ENCODE results near the gene INSRR.
A peak's percentile ranks its signal among the peaks of the same experiment; 100 is the strongest.

The INSRR gene

DNA sequence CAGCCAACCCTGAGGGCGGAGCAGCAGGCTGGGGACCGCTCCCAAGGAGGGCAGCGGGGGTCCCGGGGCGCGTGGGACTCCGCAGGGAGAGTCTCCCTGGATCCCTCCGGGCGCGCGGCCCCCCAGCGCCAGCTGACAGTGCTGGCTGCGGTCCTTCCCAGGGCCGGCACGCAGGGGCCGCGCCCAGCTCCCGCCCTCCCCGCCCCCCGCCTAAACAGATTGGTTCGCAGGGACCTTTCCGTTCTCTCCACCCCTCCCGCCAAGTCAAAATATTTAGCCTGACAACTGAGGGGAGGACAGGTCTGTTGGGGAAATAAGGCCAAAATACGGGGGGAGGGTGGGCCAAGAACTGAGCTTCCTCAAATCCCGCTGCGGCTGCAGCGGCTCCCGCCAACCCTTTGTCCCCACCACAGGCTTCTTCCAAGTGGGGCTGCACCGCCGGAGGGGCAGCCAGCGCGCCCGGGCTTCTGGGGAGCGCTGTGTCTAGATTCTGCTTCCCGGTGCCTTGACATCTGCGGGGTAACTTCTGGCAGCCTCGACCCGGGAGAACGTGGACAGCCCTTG is at the start of gene INSRR:
INSRR (minus strand) TSS at position 159 of the 564 bp plus-strand sequence. CDS start 496 bp downstream, outside the sequence.
- peak; percentile 17 for DNase-seq (ENCODE audit: low spot score)

DNA sequence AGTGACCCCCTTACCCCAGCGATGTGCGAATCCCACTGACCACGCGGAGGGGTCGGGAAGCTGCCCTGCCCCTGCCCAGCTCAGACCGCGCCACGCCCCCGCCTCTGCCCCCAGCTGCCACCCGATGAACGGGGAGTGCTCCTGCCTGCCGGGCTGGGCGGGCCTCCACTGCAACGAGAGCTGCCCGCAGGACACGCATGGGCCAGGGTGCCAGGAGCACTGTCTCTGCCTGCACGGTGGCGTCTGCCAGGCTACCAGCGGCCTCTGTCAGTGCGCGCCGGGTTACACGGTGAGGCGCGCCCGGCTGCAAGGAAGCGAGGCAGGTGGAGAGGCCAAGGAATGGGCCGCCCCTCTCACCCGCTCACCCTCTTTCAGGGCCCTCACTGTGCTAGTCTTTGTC is 49.6 kb upstream of the INSRR start:
- no peak for DNase-seq (ENCODE audit: low spot score)

DNA sequence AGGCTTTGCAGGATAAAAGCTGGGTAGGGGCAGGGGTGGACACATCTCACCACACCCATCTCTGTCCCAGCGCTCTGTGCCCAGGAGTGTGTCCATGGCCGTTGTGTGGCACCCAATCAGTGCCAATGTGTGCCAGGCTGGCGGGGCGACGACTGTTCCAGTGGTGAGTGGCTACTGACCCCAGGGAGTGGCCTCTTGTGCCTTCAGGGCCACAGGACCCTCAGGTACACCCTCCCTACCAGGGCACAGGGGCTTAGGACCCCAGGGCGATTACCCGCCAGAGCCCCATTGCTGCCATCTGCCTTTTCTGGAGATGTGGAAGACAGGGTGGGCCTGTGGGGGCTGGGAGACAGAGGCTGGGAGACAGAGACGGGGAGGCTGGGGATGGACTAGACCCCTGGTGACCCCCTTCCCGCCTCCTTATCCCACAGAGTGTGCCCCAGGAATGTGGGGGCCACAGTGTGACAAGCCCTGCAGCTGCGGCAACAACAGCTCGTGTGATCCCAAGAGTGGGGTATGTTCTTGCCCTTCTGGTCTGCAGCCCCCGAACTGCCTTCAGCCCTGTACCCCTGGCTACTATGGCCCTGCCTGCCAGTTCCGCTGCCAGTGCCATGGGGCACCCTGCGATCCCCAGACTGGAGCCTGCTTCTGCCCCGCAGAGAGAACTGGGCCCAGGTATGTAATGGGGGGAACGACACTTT is 47.4 kb upstream of the INSRR start:
- no peak for DNase-seq (ENCODE audit: low spot score)

DNA sequence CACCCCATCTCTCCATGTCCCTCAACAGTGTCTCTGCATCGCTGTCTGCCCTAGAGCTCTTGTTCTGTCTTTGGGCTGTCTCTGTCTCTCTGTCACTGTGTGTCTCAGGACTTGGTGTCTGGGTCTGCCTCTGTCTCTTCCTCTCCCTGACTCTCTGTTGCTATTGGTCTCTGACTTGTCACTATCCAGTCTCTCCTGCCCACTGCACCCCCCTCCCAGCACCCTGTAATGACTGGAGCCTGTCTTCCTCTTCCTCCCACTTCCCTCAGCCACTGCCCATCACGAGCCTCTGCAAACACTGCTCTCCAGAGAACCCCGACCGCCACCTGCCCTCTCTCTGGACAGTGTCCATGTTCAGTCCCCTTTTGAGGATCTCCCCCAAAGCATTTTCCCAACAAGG is 46.7 kb upstream of the INSRR start:
- DNase-seq (ENCODE audit: low spot score), result no peak

DNA sequence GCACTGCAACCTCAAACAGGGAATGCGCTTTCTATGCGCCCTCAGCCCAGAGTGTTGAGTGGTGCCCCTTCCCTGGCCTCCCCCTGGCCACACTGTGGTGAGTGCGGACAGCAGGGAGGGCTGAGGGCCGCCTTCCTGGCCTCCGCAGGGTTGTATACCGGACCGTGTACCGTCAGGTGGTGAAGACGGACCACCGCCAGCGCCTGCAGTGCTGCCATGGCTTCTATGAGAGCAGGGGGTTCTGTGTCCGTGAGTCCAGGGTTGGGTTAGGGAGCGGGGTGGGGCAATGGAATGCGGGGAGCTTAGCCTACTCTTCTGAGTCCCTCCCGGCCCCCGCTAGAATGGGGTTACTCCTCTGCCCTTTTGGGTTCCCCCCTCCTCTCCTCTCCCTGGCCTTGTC is 46.3 kb upstream of the INSRR start:
- DNase-seq (ENCODE audit: low spot score), result no peak

DNA sequence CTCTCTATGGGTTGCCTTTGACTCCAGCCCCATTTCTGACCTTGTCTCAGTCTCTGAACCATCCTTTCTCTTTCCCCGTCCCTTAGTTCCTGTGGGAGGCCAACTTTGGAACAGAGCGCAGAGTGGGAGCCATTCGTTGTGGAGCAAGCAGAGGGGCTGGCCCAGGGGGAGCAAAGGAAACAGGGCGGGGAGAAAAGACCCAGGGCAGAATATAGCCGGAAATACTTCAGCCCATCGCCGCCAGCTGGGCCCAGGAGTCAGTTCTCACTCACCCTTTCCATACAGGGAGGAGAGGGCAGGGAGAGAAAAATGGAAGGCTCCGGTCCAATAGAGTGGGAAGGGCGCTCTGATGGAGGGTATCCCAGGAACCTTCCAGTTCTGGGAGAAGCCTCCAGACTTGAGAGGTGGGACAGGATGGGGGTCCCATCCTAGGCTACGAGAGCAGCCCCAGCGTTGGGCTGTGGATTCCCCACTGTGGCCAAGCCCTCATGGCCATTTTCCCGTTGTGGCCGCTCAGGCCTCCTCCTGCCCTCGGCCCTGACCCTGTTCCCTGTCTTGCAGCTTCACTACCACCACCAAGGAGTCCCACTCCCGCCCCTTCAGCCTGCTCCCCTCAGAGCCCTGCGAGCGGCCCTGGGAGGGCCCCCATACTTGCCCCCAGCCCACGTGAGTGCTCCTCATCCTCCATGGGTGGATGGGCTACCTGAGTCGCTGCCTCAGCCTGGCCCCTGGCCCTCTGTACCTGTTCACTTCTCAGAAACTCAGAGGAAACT is 45.5 kb upstream of the INSRR start:
- no peak for DNase-seq (ENCODE audit: low spot score)

DNA sequence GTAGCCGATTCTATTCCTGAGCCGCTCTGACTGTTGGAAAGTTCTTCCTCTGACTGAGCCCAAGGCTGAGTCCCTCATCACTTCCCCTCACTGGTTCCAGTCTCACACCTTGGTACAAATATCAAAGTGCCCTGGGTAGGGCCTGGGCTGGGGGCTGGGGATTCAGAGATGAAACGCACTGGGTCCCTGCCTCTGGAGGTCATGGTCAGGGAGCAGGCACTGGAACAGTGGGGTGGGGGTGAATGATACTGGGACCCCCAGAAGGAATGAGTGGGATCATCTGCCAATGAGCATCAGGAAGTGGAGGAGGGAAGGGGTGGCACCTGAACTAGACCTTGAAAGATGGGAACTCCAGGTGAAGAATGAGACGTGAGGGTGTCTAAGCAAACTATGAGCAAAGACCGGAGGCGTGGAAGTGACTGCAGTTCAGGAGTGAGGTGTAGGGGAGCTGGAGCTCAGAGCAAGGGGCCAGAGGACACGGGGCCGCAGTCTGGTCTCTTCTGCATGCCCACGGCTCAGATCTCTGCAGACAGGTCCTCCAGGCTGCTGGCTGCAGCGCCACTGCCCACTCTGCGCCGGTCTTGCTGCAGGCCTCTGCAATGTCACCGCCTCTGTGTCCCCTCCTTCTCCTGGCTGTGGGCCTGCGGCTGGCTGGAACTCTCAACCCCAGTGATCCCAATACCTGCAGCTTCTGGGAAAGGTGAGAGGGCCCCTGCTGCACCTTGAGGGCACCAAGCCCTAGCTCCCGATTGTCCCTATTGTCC is 44.6 kb upstream of the INSRR start:
- no peak for DNase-seq (ENCODE audit: low spot score)

DNA sequence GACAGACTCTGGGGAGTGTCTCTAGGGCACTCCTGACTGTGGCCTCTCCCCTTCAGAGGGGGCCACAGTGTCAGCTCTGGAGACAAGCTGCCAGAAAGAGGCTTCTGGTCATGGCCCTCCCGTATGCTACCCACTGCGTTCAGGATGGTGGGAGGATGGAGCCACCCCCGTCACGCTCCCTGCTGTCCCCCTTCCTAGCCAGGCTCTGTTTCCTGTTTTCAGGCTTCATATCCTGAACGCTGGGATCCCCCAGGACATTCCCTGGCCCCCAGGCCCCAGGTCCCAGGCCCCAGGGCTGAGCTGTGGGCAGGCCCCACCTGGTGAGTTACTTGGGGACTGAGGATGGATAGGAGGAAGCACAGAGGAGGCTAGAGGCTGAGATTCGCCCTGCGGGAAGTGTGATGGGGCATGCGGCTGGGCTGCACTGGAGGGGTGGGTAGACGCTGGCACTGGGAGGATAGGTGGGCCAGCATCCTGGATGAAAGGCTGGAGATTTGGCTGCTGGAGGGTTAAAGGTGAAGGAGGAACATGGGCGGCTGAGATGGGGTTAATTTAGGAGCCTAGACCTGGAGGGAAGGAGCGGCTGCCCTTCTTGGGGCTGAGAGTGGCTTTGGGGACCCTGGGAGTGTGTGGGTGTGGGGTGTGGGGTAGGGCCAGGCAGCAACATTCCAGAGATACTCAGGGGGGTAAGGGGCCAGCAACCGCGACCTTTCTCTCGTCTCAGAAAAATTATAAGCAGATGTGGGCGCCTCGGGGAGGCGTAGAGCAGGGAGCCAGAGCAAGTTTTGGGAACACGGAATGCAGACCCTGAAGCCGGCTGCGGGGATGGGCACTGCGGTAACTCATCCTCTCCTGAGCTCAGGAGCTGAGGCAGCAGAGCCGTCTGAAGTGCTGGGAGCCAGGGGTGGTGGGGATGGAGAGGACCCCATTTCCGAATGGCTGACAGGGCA is 43.3 kb upstream of the INSRR start:
- DNase-seq (ENCODE audit: low spot score), result no peak

DNA sequence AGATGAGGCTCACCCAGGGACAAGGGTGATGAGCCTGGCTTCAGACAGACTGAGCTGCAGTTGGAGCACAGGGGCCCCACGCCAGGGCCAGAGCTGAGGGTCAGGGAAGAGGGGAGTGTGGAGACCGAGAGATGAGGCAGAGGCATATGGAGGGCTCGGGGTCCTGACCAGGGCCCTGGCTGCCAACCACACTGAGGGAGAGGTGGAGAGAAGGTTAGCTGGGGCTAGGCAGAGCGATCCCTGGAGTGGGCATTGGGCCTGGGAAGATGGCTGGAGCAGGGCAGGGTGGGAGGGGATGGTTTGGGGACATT is 42.6 kb upstream of the INSRR start:
- DNase-seq (ENCODE audit: low spot score), result no peak

DNA sequence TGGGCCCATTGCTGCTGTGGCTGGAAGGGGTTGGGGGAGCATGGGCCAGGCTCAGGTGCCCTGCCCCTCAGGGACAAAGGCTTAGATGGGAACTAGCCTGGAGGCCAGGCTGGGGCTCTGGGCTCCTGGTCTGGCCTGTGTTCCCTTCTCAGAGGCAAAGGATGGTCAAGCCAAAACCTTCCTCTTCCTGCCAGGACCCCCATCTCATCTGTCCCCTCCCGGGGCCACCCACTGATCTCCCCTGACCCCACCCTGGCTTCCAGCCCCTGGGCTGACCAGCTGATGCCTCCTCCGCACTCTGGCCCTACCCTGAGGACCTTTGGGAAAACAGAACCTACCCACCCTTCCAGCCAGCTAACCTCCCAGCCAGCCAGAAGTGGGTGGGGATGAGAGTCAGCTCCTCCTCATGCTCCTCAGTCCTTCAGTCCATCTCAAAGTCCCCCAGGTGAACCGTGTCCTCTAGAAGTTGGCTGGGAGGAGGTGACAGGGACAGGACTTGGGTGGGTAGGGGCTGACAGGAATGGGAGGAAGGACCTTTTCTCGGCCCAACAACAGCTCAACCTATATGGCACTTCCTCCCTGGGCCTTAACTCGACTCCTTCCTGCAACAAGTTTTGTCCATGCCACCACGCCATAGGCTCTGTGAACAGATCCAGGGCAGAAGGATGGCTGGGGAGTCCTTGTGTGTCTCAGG is 42.1 kb upstream of the INSRR start:
- no peak for DNase-seq (ENCODE audit: low spot score)

DNA sequence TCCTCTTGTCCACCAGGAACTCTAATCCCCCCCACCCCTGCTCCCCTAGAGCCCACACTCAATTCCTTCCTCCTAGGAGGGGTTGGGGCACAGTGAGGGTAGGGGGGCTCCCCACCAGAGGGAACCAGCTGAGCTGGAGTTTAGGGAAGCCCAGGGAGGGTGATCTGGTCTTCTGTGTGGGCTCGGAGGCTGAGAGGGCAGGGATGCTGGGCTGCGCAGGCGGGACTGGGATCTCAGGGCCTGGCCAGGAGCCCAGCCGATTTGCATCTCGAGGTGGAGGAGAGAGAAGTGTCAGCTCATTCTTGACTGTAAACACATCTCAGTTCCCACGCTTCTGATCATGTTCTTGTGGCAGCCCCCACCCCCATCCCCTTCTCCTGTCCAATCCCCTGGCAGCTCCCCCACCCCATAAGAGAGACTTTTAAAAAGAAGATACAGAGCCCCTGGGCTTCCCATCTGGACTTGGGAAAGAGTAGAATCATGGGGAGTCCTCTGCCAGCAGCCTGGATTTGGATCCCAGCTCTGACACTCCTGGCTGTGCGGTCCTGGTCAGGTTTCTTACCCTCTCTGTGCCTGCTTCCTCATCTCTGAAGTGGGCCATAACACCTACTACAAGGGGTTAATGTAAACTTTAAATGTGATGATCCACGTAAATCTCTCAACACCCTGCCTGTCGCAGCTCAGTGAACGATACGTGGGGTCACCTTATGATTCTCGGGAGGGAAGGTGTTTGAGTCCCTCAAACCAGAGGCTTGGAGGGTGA is 41.2 kb upstream of the INSRR start:
- DNase-seq (ENCODE audit: low spot score), result no peak

DNA sequence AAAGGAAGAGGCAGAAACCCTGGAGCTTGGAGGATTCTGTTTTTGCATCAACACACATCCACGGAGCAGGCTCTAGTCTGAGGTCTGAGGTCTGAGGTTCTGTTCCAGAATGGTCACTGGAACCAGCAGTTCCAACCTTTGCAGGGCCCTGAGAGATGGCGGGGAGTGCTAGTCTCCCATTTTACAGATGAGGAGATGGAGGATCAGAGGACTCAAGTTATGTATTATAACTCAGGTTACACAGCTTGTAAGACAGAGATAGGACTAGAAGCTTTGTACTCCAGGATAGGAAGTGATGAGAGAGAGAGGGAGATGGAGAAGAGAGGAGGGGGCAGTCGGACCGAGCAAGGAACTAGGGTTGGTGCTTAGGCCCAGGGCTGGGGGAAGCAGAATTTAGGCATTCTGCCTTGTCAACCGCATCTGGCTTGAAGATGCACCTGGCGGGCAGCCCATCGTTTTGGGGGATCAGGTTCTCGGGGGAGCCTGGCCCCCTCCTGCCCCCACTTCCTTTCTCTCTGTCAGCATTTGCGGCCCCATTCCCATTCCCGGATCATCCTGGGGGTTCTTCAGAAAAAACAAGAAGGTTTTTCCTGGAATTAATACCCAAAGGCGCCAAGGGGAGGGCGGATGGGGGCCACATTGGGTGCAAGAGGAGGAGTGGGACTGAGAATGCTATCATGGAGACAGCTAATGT is 40.2 kb upstream of the INSRR start:
- no peak for DNase-seq (ENCODE audit: low spot score)

DNA sequence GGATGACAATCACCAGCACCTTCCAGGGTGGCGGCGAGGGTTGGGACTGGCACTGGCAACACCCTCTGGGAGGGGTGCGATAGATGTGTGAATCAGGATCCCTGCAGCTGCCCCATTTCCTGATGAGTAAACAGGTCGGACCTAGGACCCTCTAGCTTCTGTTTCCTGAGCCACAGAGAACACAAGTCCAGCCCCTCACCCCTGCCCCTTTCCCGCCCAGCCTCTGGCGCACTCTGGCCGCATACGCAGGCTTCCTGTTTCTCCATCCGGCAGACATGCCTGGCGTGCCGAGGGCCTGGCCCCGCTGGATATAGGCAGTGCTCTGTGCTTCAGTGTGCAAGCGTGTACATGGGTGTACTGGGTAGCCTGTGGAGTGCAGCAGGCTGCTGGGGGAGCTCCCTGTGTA is 39.2 kb upstream of the INSRR start:
- DNase-seq (ENCODE audit: low spot score), result no peak

DNA sequence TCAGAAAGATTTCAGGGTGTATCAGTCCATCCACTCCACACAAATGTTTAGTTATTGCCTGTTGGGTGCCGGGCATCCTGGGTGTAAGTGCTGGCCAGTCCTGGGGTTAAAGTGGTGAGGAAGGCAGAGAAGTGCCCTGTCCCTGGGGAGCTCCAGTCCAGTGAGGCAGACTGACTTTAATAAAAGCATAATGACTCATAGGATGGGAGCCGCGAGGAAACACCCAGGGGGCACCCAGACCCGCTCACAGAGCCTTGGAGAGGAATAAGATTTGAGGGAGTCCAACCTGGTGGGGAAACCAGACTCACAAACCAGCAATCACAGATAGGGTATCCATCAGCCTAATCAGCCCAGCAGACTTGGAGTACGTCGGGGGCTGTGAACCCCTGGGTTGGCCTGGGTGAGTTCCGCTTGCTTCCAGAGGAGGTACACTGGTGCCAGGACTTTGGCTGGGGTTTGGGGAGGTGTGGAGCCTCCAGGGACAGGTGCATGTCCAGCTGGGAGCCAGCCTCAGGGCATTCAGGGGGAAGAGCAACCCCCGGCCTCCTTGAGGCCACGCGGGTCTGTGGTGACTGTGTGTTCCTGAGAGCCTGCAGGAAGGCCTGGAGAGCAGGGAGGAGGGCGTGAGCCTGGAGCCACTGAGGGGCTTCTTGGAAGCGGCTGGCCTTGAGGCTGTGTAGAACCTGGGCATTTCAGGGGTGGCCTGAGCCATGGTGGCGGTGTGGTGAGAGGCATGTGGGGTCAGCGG is 38.3 kb upstream of the INSRR start:
- DNase-seq (ENCODE audit: low spot score), result peak; percentile 66

DNA sequence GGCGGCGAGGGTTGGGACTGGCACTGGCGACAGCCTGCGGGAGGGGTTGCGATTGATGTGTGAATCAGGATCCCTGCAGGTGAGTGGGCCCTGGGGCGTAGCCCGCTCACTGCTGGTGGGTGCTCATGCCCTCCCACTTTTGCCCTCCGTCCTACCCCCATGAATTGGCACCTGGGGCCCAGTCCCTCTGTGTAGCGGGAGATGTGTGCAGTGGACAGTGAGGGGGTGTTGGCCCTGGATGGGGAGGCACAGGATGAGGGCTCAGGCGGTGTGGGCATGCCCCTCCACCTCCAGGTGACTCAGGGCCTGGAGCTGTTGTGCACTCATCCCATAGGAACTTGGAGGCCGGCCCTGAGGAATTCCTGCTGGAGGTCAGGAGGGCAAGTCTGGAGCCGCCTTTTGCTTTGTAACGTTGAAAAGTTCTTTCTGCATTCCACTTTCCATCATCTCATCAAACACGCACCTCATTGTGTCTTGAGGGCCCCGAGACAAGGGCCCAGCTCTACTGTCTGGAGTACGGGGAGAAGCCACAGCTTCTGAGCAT is 37.6 kb upstream of the INSRR start:
- DNase-seq (ENCODE audit: low spot score), result peak; percentile 96

DNA sequence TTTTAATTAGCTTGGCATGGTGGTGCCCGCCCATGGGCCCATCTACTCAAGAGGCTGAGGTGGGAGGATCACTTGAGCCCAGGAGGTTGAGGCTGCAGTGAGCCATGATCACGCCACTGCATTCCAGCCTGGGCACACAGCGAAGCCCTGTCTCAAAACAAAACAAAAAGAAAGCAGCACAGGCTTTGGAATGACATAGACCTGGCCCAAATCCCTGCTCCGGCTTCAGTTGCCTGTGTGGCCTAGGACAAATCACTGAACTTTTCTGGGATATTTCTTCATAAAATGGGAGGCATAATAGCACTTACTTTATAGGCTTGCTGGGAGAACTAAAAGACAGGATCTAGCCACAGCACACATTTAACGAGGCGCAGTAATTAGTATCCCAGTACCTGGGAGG is 37.0 kb upstream of the INSRR start:
- DNase-seq (ENCODE audit: low spot score), result no peak

DNA sequence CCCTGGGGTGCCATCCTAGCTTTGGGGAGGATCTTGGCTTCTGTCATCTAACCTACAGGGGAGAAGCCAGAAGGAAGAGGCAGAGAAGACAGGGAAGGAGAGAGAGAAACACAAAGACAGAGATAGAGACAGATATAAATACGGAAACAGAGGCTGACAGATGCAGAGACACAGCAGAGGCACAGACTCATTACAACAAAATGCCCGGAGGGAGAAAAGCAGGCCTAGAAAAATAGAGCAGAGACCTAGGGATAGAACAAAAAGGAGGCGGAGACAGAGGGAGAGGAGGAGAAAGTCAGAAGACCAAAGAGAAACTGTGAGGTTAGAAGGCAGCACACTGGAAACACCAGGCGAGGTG is 36.5 kb upstream of the INSRR start:
- DNase-seq (ENCODE audit: low spot score), result no peak

DNA sequence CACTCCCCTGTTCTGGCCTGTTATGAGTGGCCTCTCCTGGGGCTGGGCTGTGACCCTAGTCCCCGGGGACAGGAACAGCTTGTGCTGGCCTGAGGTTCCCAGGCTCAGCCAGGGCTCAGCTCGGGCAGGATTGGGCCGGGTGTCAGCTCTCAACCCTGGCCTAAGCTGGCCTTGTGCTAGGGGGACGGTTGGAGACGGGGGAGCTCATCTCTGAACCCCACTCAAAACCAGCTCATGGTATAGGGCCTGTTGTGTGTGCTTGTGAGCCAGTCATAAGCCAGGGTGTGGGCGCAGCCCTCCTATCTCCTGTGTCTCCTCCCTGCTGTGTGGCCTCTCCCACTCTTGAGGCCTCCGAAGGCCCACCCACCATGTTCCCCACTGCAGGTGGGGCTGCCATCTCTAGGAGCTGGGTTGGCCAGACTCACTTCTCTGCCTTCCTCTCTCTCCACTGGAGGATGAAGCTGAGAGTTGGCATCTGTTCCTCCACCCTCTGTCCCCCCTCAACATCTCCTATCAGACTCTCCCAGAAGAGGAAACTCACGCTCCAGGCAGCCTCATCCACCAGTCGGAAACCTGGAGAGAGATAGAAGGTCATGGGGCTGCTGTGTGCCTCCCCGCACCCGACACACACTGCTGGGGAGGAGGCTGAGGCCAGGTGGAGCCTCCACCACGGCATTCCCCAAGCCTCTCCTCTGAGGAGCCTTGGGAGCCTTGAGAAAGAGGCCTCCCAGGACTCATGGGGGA is 36.0 kb upstream of the INSRR start:
- DNase-seq (ENCODE audit: low spot score), result no peak
